GM19351 (cell line): Measurements from ENCODE around the gene ORC3.
"Not testable (repeated sequence)": the region's sequence is repeated elsewhere in the genome, so short reads cannot be mapped to it uniquely, and the experiment has no call there.

Source experiments
- ATAC-seq: cut with Tn5 transposase; IDR thresholded peaks from one replicate; pipeline ENCODE4 v1.9.1; 2021; ENCODE audit warnings: mild to moderate bottlenecking, moderate library complexity; ENCODE audit not compliant: unreplicated experiment

Gene ORC3

GRCh38 chr6:87690441-87690840, 100.5 kb downstream of the ORC3 start:
- no peak for ATAC-seq

DNA sequence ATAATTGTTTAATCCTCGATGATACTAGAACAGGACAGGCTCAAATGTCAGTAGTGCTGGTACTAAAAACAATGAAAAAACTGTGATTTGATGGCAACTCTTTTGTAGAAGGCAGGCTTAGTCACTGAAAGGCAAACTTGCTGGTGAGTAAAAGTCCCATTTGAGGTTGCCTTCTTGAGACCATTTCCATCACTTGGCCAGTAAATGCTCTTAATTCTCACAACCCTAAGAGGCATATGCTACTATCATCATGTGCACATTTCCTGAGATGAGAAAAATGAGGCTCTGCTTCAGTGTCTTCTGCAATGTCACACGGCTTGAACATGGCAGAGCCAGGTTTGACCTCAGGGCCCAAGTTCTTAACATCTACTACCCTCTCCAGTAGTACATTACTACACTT, 102.2 kb downstream of the ORC3 start:
- ATAC-seq = no peak

DNA sequence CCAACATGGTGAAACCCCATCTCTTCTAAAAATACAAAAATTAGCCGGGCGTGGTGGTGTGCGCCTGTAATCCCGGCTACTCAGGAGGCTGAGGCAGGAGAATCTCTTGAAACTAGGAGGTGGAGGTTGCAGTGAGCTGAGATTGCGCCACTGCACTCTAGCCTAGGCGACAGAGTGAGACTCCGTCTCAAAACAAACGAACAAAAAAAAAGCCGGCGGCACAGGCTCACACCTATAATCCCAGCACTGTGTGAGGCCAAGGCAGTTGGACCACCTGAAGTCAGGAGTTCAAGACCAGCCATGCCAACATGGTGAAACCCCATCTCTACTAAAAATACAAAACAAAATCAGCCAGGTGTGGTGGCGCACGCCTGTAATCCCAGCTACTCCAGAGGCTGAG, 106.9 kb downstream of the ORC3 start:
- ATAC-seq = not testable (repeated sequence)

DNA sequence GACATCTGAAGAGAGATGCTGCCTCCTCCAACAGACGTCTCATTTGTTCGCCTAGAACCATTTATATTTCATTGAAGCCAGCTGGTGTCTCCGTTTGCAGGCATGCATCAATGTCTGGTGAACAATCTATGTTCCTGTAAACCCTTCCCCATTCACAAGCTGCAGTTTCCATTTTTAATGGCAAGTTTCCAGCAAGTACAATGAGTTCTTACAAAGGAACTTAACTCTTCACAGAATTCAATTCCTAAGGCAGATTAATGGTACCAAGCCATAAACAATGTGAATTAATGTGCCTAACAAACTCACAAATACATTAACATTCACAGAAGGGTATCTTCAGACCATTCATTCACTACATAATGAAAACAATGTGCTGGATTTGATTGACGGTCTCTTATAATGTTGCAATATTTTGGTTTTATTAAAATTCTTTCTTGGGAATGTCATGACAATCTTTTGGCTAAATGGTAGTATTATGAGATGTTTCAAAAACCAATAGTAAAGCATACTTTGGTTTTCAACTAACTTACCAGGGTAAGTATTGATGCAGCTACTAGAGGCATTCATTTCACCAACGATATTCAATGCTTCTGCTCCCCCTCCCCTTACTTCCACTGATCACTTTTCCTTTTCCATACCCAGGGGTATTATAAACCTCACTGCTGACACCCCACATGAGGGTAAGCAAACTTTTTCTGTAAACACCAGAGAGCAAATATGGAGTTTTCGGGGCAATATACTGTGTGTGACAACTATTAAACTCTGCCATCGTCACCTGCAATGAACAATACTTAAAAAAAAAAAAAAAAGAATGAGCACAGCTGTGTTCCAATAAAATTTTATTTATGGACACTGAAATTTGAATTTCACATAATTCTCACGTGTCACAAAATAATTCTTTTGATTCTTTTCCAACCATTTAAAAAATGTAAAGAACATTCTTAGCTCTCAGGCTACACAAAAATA, 107.9 kb downstream of the ORC3 start:
- no peak for ATAC-seq

DNA sequence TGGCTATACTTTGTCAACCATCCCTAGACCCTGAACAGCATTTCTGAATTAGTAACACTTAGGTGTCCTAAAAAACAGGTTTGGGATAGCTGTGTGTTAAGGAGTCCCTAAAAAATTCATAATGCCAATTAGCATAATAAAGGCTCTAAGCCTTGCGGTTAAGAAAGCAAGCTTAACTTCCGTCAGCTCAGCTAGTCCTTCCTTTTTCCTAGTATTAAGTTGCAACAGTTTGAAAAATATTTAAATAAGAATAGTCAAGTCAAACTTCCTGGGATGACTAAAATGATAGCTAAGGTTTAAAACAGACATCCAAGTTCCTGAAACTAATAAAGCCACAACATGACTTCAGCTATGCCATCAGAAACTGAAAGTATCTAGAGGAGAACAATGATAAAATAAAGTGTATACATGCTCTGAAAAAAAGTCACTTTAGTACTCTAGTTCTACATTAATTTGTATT, 108.6 kb downstream of the ORC3 start:
- ATAC-seq = no peak

GRCh38 chr6:87699576-87699975, 109.6 kb downstream of the ORC3 start:
- no peak for ATAC-seq

DNA sequence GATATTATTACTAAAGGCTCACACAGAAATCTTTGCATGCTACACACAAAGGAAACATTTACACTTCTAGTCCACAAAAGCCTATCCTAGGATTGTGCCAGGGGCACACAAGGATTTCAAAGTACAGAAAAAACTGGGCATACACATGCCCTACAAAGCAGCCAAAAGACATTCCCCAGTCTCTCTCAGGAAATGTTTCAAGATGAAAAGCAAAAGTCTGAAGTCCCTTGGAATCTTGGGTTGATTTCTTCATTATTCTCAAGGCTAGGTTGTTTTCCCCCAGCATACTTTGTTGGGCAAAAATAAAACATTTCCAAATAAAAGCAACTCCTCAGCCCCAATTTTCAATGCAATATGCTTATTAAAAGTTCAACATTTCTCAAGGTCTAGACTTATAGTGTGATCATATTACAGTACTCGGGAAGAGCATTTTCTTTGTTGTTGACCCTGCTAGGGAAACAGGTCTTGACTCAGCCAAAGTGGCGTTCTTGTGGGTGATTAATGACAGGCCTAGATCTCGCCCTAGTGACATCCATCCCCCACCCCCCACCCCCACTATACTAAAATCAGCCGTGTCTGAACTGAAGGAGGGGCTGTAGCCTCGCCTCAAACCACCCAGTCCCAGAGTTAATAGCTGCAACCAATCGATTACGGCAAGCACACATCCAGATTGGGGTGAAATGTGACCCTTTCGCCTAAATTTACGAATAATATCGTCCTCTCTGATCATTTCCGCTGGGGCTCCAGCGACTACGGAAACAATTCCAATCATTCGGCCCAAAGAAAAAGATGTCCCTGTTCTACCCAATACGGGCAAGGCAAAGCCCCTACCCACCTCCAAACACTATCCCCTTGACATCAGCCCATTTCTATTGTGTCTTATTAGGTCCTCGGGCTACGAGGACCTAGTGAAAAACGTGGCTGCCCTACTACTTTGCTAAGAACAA, 110.7 kb downstream of the ORC3 start:
- ATAC-seq = peak; percentile 8

- ATAC-seq = no peak
Observed at GRCh38 chr6:87701344-87701675, 111.4 kb downstream of the ORC3 start.

GRCh38 chr6:87701676-87702588, 112.0 kb downstream of the ORC3 start, which contains the start of gene AKIRIN2:
TSS of gene AKIRIN2 (minus strand) at chr6:87702233. CDS start at chr6:87701684, 549 bp downstream.
- peak; percentile 60 for ATAC-seq

- peak; percentile 19 for ATAC-seq
Observed at GRCh38 chr6:87702589-87702945, 112.6 kb downstream of the ORC3 start.

GRCh38 chr6:87703039-87703438, 113.1 kb downstream of the ORC3 start:
- not testable (repeated sequence) for ATAC-seq

- ATAC-seq = peak; percentile 60
Observed at GRCh38 chr6:87705070-87705691, 115.2 kb downstream of the ORC3 start.

GRCh38 chr6:87706187-87706966, 116.4 kb downstream of the ORC3 start:
- ATAC-seq = no peak

- ATAC-seq = not testable (repeated sequence)
Observed at GRCh38 chr6:87708581-87709427, 118.9 kb downstream of the ORC3 start.

DNA sequence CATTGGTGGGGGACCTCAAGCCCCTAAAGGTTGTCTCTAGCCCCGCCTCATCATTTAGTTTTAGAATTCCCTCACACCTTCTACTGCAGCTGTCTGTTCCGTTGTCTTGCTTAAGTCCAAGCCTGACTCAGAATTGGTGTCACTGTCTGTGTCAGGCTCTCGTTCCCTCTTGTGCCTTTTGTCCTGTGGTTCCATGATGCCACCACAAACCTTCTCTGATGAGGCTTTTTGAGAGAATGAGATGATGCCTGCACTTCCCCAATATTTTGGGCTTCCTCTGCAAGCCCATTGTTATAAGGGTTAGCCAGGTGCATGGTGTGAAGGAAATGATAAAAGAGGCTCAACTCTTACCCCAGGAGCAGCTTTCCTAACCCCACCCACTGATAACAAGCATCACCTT, 120.2 kb downstream of the ORC3 start:
- ATAC-seq = no peak

DNA sequence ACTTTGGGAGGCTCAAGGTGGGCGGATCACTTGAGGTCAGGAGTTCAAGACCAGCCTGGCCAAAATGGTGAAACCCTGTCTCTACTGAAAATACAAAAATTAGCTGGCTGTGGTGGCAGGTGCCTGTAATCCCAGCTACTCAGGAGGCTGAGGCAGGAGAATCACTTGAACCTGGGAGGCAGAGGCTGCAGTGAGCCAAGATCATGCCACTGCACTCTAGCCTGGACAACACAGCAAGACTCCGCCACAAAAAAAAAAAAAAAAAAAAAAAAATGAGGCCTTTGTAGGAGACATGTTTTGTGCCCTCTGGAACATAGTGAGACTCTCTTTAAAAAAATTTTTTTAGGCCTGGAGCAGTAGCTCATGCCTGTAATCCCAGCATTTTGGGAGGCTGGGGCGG, 122.8 kb downstream of the ORC3 start:
- not testable (repeated sequence) for ATAC-seq

GRCh38 chr6:87714093-87714842, 124.3 kb downstream of the ORC3 start:
- peak; percentile 62 for ATAC-seq
